Endothelial cell of umbilical vein (primary cell): ENCODE results near the gene POU5F1. TPM values are rescaled to one million over a fixed set of nuclear protein-coding genes. Genes with fewer than 3 reads are reported as not detected.

Experiments
- BruUV-seq: library from RNA; stranded (reverse); fragments of 400-500 nt; replicated peaks from 2 replicates; lab custom pipeline; 2021; lab: Mats Ljungman, UMichigan
- CTCF ChIA-PET: fragments of 300-600, 350-600 bp; sonication (Branson Sonifier 250); formaldehyde crosslinking; loops from one replicate; lab custom pipeline; 2021; ENCODE audit warnings: antibody characterized with exemption, inconsistent platforms; lab: Charles Lee
- POLR2A ChIA-PET: fragments of 300-600, 350-600 bp; sonication (Branson Sonifier 250); formaldehyde crosslinking; loops from one replicate; lab custom pipeline; 2021; ENCODE audit warnings: antibody characterized with exemption, inconsistent platforms; lab: Charles Lee
- DNase-seq: peaks from one replicate; pipeline ENCODE4 v3.0.0-alpha.2; 2011; ENCODE audit warnings: low read depth, low spot score
- FAIRE-seq: peaks from 2 replicates; lab custom pipeline; 2011; peaks lifted over from hg19 to GRCh38; lab: Jason Lieb, UNC
- H2AFZ ChIP-seq: 2 replicates; pipeline ENCODE4 v1.6.0; 2012; ENCODE audit warnings: low read depth, low read length, control low read depth, inconsistent platforms
- H3K27ac ChIP-seq: 2 replicates; pipeline ENCODE4 v1.5.1; 2011; ENCODE audit warnings: low read depth, mild to moderate bottlenecking, control low read depth, low read length, moderate library complexity; ENCODE audit not compliant: insufficient read depth
- H3K27me3 ChIP-seq, 2 experiments: 2 replicates each; pipeline versions ENCODE4 v1.6.0 to v1.6.1; 2011; ENCODE audit warnings: low read length in 2 of 2, mixed read lengths in 1 of 2; ENCODE audit not compliant: control insufficient read depth in 2 of 2, insufficient read depth in 2 of 2
- H3K36me3 ChIP-seq, 2 experiments: 2 replicates in 1 of 2; 3 replicates in 1 of 2; pipeline ENCODE4 v1.5.1; 2011; ENCODE audit warnings: low read length in 2 of 2, mild to moderate bottlenecking in 1 of 2, moderate library complexity in 1 of 2; ENCODE audit not compliant: control insufficient read depth in 2 of 2, insufficient read depth in 2 of 2; ENCODE audit errors: extremely low read depth in 1 of 2
- H3K4me1 ChIP-seq: 3 replicates; pipeline ENCODE4 v1.5.1; 2011; ENCODE audit warnings: mild to moderate bottlenecking, low read length; ENCODE audit not compliant: control insufficient read depth, insufficient read depth; ENCODE audit errors: extremely low read depth
- H3K4me2 ChIP-seq: 2 replicates; pipeline ENCODE4 v1.6.1; 2011; ENCODE audit warnings: low read length, control low read depth, mixed read lengths; ENCODE audit not compliant: insufficient read depth
- H3K4me3 ChIP-seq, 3 experiments: fragments of 200-600 bp in 1 of 3; sonication (generic), shearing (Covaris generic) in 1 of 3; replicated peaks in 1 of 3; 2 replicates each; pipeline ENCODE4 v1.5.1; 2011 to 2016; ENCODE audit warnings: control low read depth in 3 of 3, low read length in 3 of 3, mild to moderate bottlenecking in 2 of 3, inconsistent platforms in 1 of 3, low read depth in 1 of 3, moderate library complexity in 1 of 3; ENCODE audit not compliant: insufficient read depth in 1 of 3
- H3K79me2 ChIP-seq: 2 replicates; pipeline ENCODE4 v1.6.0; 2012; ENCODE audit warnings: low read length, inconsistent platforms; ENCODE audit not compliant: control insufficient read depth, insufficient read depth
- H3K9ac ChIP-seq: replicated peaks from 2 replicates; pipeline ENCODE3; 2011; ENCODE audit warnings: low read length, control low read depth; ENCODE audit not compliant: insufficient read depth; ENCODE audit errors: extremely low read depth
- H3K9me1 ChIP-seq: replicated peaks from 3 replicates; pipeline ENCODE4 v1.6.0; 2011; ENCODE audit warnings: mild to moderate bottlenecking, low read length; ENCODE audit not compliant: control insufficient read depth, insufficient read depth; ENCODE audit errors: extremely low read depth
- H3K9me3 ChIP-seq: replicated peaks from 2 replicates; pipeline ENCODE4 v1.5.1; 2012; ENCODE audit warnings: low read length, inconsistent platforms; ENCODE audit not compliant: control insufficient read depth, insufficient read depth
- H4K20me1 ChIP-seq: replicated peaks from 2 replicates; pipeline ENCODE3; 2011; ENCODE audit warnings: mild to moderate bottlenecking, low read length; ENCODE audit not compliant: control insufficient read depth, insufficient read depth; ENCODE audit errors: extremely low read depth
- EZH2 ChIP-seq: IDR thresholded peaks from 2 replicates; pipeline ENCODE4 v1.6.1; 2012; ENCODE audit warnings: borderline replicate concordance, low read depth, mild to moderate bottlenecking, moderate library complexity, low read length, inconsistent platforms; ENCODE audit not compliant: severe bottlenecking
- FOS ChIP-seq: IDR thresholded peaks from 2 replicates; pipeline ENCODE4 v1.6.1; 2011; ENCODE audit warnings: mild to moderate bottlenecking, low read length, moderate library complexity, borderline replicate concordance; ENCODE audit not compliant: insufficient read depth
- GATA2 ChIP-seq: IDR thresholded peaks from 2 replicates; pipeline ENCODE4 v1.7.0; 2011; ENCODE audit warnings: low read depth, mild to moderate bottlenecking, moderate library complexity, mixed read lengths, low read length; ENCODE audit not compliant: insufficient read length, insufficient read depth
- JUN ChIP-seq: IDR thresholded peaks from 2 replicates; pipeline ENCODE4 v1.6.1; 2011; ENCODE audit warnings: borderline replicate concordance, low read depth; ENCODE audit not compliant: insufficient read length, insufficient read depth
- MYC ChIP-seq: IDR thresholded peaks from one replicate; pipeline ENCODE4 v1.6.1; 2011; ENCODE audit warnings: mild to moderate bottlenecking, low read depth, low read length
- POLR2A ChIP-seq: IDR thresholded peaks from 2 replicates; pipeline ENCODE4 v1.6.1; 2012; ENCODE audit warnings: low read depth, mild to moderate bottlenecking, control low read depth, low read length
- POLR2AphosphoS5 ChIP-seq: IDR thresholded peaks from 2 replicates; pipeline ENCODE4 v1.6.1; 2012; ENCODE audit warnings: low read depth, mild to moderate bottlenecking, control low read depth, low read length, moderate library complexity; ENCODE audit not compliant: insufficient read depth
- dilution Hi-C: fragments of 300-500 bp; cut with MboI; formaldehyde crosslinking; loops from one replicate; pipeline ENCODE4 v1.15.0; 2019; ENCODE audit warnings: low sequenced_read_pairs; ENCODE audit not compliant: extremely low pct_ligation_motif_present
- intact Hi-C: fragments of 100-400 bp; cut with micrococcal nuclease; formaldehyde crosslinking; loops from one replicate; pipeline ENCODE4 v1.10.0; 2022
- polyA plus RNA-seq, 4 experiments: library from polyadenylated mRNA; depleted of rRNA in 3 of 4; stranded (reverse) in 3 of 4; unstranded in 1 of 4; fragments of >200 nt; gene quantifications; 2 replicates each; pipeline versions ENCODE4 v1.2.1 to v1.2.3, GENCODE V29; 2011 to 2012; ENCODE audit warnings: missing spikeins in 1 of 4
- total RNA-seq: library from RNA; stranded (reverse); gene quantifications from 2 replicates; pipeline ENCODE4 v1.2.3, GENCODE V29; 2021
- TF ChIP-seq, protein P1 (sequence below), 2 donors: IDR thresholded peaks; 1 replicate in 1 of 2; 2 replicates in 1 of 2; pipeline ENCODE4 v1.5.1; 2011; ENCODE audit warnings: low read length in 2 of 2, mild to moderate bottlenecking in 2 of 2, moderate library complexity in 2 of 2, control low read depth in 1 of 2, inconsistent platforms in 1 of 2, low read depth in 1 of 2; ENCODE audit not compliant: insufficient read depth in 1 of 2; ENCODE audit errors: extremely low read depth in 1 of 2
- TF ChIP-seq, protein P2 (sequence below): IDR thresholded peaks from 2 replicates; pipeline ENCODE4 v1.6.1; 2011; ENCODE audit not compliant: insufficient read depth, insufficient read length

Gene POU5F1
- total and polyA plus RNA-seq, 2 donors (not counting 3 experiments of a cell fraction or from before 2014, with no cell fraction given): 0.63 TPM; not detected in 1

DNA sequence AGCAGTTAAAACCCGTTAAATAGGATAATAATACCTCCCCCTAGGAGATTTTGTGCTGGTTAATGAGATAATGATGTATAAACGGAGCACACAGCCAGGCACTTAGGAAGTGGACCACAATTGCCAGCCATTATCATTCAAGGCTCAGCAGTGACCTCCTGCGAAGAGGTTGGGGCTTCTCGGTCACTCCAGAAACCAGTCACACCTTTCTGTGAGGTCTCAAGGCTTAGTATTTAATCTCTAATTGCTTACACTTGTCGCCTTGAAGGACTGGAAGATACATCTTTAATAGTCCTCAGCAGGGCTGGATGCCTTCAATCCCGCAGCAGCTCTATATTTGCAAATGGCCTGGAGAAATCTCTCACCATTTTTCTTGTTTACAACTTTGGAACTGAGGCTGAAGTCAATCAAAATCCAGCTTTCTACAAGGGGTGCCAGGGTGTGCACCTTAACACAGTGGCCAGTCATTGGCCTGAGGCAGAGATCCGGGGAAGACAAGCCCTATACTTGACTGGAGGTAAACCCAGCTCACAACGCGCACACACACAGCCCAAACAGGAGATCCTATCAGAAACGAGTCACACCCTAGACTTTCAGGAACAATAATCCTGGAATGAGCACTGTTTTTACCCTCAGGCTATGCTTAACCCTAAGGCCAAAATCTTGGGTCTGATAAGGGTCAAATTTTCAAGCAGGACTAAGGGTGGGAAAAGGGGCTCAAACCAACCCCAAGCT is 1.2 kb downstream of the POU5F1 start:
- DNase-seq (no peak), FAIRE-seq (no peak)
- POLR2A ChIA-PET: no interaction called here

More for the DNA sequence above, 1.2 kb downstream of the POU5F1 start:
- Histone ChIP-seq H3K9me3 (no peaks in the 10 kb centered on the region), H3K36me3 (no peaks in the 10 kb centered on the region), H3K27me3 (no peaks in the 10 kb centered on the region), H3K9me1 (no peaks in the 10 kb centered on the region), H3K4me2 (no peak overlapping the region), H4K20me1 (no peaks in the 10 kb centered on the region), H3K9ac (no peak overlapping the region), H3K4me3 (no peak overlapping the region), H3K79me2 (no peaks in the 10 kb centered on the region), H2AFZ (no peak overlapping the region), H3K4me1 (no peaks in the 10 kb centered on the region), H3K27ac (no peak overlapping the region)
- intact Hi-C loops (no loop called here), dilution Hi-C loops (no loop called here)
- CTCF ChIA-PET: interaction anchor here (0.9 to 1.0 kb wide), 2 partner anchors 9 to 32 kb away, joined by 4 read pairs; no protein-coding TSS in a partner anchor
- BruUV-seq: no TSS peak
- TF ChIP-seq, protein P1, sequence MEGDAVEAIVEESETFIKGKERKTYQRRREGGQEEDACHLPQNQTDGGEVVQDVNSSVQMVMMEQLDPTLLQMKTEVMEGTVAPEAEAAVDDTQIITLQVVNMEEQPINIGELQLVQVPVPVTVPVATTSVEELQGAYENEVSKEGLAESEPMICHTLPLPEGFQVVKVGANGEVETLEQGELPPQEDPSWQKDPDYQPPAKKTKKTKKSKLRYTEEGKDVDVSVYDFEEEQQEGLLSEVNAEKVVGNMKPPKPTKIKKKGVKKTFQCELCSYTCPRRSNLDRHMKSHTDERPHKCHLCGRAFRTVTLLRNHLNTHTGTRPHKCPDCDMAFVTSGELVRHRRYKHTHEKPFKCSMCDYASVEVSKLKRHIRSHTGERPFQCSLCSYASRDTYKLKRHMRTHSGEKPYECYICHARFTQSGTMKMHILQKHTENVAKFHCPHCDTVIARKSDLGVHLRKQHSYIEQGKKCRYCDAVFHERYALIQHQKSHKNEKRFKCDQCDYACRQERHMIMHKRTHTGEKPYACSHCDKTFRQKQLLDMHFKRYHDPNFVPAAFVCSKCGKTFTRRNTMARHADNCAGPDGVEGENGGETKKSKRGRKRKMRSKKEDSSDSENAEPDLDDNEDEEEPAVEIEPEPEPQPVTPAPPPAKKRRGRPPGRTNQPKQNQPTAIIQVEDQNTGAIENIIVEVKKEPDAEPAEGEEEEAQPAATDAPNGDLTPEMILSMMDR (IDR thresholded peaks at IDR 0.05; ENCODE audit: extremely low read depth in 1 of 2, insufficient read depth in 1 of 2, low read depth in 1 of 2, low read length in 2 of 2): no peak
- TF ChIP-seq, protein P2, sequence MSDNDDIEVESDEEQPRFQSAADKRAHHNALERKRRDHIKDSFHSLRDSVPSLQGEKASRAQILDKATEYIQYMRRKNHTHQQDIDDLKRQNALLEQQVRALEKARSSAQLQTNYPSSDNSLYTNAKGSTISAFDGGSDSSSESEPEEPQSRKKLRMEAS: no peak
- TF ChIP-seq MYC (no peak), POLR2AphosphoS5 (no peak), JUN (no peak), EZH2 (no peak), GATA2 (no peak), FOS (no peak), POLR2A (no peak)
